ENCODE results near the gene HDAC4.

DNA sequence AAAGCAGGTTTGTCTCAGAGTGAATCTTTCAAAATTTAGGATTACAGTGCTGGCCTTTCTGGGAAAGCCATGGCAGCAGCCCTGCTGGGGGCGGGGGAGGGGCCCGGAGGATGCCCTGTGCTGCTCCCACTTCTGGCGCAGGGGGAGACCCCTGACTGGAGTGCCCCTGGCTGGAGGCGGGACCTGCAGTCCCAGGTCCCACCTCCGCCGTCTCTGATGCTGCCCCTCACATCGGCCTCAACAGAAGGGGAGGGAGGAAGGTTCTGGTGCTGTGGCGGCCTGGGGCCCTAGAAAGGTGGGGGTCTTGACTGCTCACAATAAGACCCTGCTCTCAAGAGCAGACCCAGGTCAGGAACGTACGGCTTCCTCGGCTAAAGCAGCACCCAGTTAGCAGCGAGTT, 336.6 kb downstream of the HDAC4 start:
- TF ChIP-seq, protein P1, sequence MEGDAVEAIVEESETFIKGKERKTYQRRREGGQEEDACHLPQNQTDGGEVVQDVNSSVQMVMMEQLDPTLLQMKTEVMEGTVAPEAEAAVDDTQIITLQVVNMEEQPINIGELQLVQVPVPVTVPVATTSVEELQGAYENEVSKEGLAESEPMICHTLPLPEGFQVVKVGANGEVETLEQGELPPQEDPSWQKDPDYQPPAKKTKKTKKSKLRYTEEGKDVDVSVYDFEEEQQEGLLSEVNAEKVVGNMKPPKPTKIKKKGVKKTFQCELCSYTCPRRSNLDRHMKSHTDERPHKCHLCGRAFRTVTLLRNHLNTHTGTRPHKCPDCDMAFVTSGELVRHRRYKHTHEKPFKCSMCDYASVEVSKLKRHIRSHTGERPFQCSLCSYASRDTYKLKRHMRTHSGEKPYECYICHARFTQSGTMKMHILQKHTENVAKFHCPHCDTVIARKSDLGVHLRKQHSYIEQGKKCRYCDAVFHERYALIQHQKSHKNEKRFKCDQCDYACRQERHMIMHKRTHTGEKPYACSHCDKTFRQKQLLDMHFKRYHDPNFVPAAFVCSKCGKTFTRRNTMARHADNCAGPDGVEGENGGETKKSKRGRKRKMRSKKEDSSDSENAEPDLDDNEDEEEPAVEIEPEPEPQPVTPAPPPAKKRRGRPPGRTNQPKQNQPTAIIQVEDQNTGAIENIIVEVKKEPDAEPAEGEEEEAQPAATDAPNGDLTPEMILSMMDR (IDR thresholded peaks at IDR 0.05; ENCODE audit: low read length): no peak
- TF ChIP-seq EZH2 (IDR thresholded peaks at IDR 0.05; ENCODE audit: borderline replicate concordance, low read length): no peak
